ENCODE results near the gene TENM4. TPM values are rescaled to one million over a fixed set of nuclear protein-coding genes. Genes with fewer than 3 reads are reported as not detected.

TENM4 gene
- total RNA-seq, 4 donors from 2014 or later = 0.88 to 61.5 (median 4.0) TPM

DNA sequence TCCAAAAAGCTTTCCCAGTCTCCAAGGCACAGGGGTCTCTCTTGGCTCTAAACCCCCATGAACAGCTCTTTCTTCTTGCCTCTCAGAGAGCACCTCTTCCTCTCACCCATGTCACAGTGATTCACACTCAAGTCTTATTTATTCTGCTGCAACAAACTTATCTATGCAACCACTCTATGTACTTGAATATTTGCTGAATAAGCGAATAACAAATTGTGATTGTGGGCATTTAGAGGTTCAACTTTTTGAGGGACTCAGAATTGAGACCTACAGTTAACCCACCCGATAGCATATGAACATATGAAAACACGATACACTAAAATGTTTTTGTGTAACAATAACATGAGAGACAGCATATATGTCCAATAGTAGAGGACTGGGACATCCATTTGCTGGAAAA lies 729.1 kb downstream of the TENM4 start:
- no peaks in the 10 kb centered on the region for H3K36me3 ChIP-seq
- intact Hi-C loops (cut with DNase I; ENCODE audit: low total_unique reads) = no loop called here
- TF ChIP-seq CTCF (IDR thresholded peaks at IDR 0.05) = no peak
- no peaks in the 10 kb centered on the region for H3K4me1 ChIP-seq
- H3K27ac ChIP-seq = no peak overlapping the region
- H3K27me3 ChIP-seq = no peaks in the 10 kb centered on the region
- no peaks in the 10 kb centered on the region for H3K9me3 ChIP-seq
- no peak overlapping the region for H3K4me3 ChIP-seq
- DNase-seq = no peak

GRCh38 chr11:78710417-78710816 lies 730.4 kb downstream of the TENM4 start:
- no peaks in the 10 kb centered on the region for H3K27me3 ChIP-seq
- no peaks in the 10 kb centered on the region for H3K9me3 ChIP-seq
- H3K27ac ChIP-seq = no peak overlapping the region
- DNase-seq = no peak
- no peaks in the 10 kb centered on the region for H3K36me3 ChIP-seq
- intact Hi-C loops (cut with DNase I; ENCODE audit: low total_unique reads) = no loop called here
- H3K4me3 ChIP-seq = no peak overlapping the region
- H3K4me1 ChIP-seq = no peaks in the 10 kb centered on the region
- TF ChIP-seq POLR2A (IDR thresholded peaks at IDR 0.05) = no peak
- TF ChIP-seq CTCF (IDR thresholded peaks at IDR 0.05) = no peak

DNA sequence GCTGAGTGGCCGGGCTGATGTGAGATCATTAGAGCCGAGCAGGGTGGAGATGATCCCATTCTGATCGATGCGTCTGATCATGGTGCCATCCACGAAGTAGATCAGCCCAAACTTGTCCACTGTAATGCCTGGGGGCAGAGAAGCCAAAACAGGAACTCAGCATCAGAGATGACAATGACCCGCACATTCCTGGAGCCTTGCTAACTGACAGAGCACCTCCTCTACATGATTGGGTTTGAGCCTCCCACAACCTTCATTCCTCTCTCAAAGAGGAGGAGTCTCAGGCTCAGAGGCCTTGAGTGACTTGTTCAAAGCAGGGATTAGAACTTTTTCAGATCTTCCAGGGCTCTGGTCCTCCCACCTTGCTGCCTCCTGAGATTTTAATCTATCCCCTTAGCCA lies 732.4 kb downstream of the TENM4 start:
- intact Hi-C loops (cut with DNase I; ENCODE audit: low total_unique reads) = no loop called here
- no peak for DNase-seq
- Histone ChIP-seq H3K4me3 (no peak overlapping the region), H3K27me3 (no peaks in the 10 kb centered on the region), H3K36me3 (no peaks in the 10 kb centered on the region), H3K4me1 (no peaks in the 10 kb centered on the region), H3K27ac (no peak overlapping the region), H3K9me3 (no peaks in the 10 kb centered on the region)
- TF ChIP-seq CTCF (IDR thresholded peaks at IDR 0.05) = no peak
- no peak for TF ChIP-seq POLR2A (IDR thresholded peaks at IDR 0.05)

GRCh38 chr11:78706551-78706950 lies 734.3 kb downstream of the TENM4 start:
- no peak for DNase-seq
- no peaks in the 10 kb centered on the region for H3K9me3 ChIP-seq
- H3K4me1 ChIP-seq = no peaks in the 10 kb centered on the region
- H3K27me3 ChIP-seq = no peaks in the 10 kb centered on the region
- TF ChIP-seq CTCF (IDR thresholded peaks at IDR 0.05) (no peak), POLR2A (IDR thresholded peaks at IDR 0.05) (no peak)
- intact Hi-C loops (cut with DNase I; ENCODE audit: low total_unique reads) = no loop called here
- H3K36me3 ChIP-seq = no peaks in the 10 kb centered on the region
- H3K4me3 ChIP-seq = no peak overlapping the region
- no peak overlapping the region for H3K27ac ChIP-seq

DNA sequence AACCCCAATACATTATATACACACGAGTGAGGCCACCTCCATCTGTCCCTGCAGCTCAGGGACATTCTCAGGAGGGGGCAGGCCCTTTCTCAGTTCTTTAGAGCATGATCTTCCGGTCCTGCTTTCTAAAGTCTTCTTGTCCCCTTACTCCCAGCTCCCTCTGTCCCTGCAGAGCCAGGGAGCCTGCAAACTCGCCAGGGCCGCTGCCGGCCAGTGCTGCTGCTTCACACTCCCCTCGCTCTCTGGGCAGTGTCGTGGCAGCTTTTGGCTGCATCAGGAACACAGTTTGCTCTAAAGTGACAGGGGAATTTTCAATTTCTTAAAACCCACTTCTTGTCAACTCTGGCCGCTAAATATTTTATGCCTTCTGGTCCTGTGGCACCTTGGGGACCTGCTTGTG lies 736.0 kb downstream of the TENM4 start:
- H3K4me3 ChIP-seq = no peak overlapping the region
- H3K36me3 ChIP-seq = no peaks in the 10 kb centered on the region
- no peaks in the 10 kb centered on the region for H3K27me3 ChIP-seq
- H3K27ac ChIP-seq = no peak overlapping the region
- intact Hi-C loops (cut with DNase I; ENCODE audit: low total_unique reads) = no loop called here
- TF ChIP-seq POLR2A (IDR thresholded peaks at IDR 0.05) (no peak), CTCF (IDR thresholded peaks at IDR 0.05) (no peak)
- no peaks in the 10 kb centered on the region for H3K9me3 ChIP-seq
- H3K4me1 ChIP-seq = no peaks in the 10 kb centered on the region
- no peak for DNase-seq

Measured in uterus (tissue), 4 donors.